Endothelial cell of umbilical vein (primary cell): ENCODE results near the gene FOXP1.

ENCODE experiments used
- EZH2 ChIP-seq: IDR thresholded peaks from 2 replicates; pipeline ENCODE4 v1.6.1; 2012; ENCODE audit warnings: borderline replicate concordance, low read depth, mild to moderate bottlenecking, moderate library complexity, low read length, inconsistent platforms; ENCODE audit not compliant: severe bottlenecking
- POLR2A ChIP-seq: IDR thresholded peaks from 2 replicates; pipeline ENCODE4 v1.6.1; 2012; ENCODE audit warnings: low read depth, mild to moderate bottlenecking, control low read depth, low read length
- POLR2AphosphoS5 ChIP-seq: IDR thresholded peaks from 2 replicates; pipeline ENCODE4 v1.6.1; 2012; ENCODE audit warnings: low read depth, mild to moderate bottlenecking, control low read depth, low read length, moderate library complexity; ENCODE audit not compliant: insufficient read depth
- TF ChIP-seq, protein P1 (sequence below), 2 donors: IDR thresholded peaks; 1 replicate in 1 of 2; 2 replicates in 1 of 2; pipeline ENCODE4 v1.5.1; 2011; ENCODE audit warnings: low read length in 2 of 2, mild to moderate bottlenecking in 2 of 2, moderate library complexity in 2 of 2, control low read depth in 1 of 2, inconsistent platforms in 1 of 2, low read depth in 1 of 2; ENCODE audit not compliant: insufficient read depth in 1 of 2; ENCODE audit errors: extremely low read depth in 1 of 2
- TF ChIP-seq, protein P2 (sequence below): IDR thresholded peaks from 2 replicates; pipeline ENCODE4 v1.6.1; 2011; ENCODE audit not compliant: insufficient read depth, insufficient read length

DNA sequence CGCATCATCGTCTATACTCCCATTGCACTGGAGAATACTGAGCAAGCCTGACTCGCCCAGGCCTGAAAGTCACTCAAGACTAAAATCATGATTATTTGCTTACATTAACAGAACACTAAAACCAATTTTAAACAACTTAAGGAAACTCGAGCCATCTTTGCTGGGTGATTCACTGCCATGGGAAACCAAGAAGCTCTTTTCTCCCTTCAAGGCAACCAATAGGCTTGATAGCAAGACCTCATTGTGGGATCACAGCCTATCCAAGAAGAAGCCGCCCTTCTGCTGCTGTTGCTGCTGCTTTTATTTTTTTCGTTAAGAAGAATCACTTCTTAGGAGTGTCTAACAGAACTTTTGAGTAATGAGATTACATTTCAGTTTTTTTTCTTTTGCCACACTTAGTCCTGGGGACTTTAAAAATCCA, 479.4 kb downstream of the FOXP1 start:
- TF ChIP-seq EZH2 (no peak), POLR2AphosphoS5 (no peak), POLR2A (no peak)
- TF ChIP-seq, protein P1, sequence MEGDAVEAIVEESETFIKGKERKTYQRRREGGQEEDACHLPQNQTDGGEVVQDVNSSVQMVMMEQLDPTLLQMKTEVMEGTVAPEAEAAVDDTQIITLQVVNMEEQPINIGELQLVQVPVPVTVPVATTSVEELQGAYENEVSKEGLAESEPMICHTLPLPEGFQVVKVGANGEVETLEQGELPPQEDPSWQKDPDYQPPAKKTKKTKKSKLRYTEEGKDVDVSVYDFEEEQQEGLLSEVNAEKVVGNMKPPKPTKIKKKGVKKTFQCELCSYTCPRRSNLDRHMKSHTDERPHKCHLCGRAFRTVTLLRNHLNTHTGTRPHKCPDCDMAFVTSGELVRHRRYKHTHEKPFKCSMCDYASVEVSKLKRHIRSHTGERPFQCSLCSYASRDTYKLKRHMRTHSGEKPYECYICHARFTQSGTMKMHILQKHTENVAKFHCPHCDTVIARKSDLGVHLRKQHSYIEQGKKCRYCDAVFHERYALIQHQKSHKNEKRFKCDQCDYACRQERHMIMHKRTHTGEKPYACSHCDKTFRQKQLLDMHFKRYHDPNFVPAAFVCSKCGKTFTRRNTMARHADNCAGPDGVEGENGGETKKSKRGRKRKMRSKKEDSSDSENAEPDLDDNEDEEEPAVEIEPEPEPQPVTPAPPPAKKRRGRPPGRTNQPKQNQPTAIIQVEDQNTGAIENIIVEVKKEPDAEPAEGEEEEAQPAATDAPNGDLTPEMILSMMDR (IDR thresholded peaks at IDR 0.05; ENCODE audit: extremely low read depth in 1 of 2, insufficient read depth in 1 of 2, low read depth in 1 of 2, low read length in 2 of 2), result no peak
- TF ChIP-seq, protein P2, sequence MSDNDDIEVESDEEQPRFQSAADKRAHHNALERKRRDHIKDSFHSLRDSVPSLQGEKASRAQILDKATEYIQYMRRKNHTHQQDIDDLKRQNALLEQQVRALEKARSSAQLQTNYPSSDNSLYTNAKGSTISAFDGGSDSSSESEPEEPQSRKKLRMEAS, result no peak
